Aorta (tissue), 5 donors: Measurements from ENCODE around the gene FBXO48. TPM values are rescaled to one million over a fixed set of nuclear protein-coding genes. Genes with fewer than 3 reads are reported as not detected.
A peak's percentile ranks its signal among the peaks of the same experiment; 100 is the strongest.

Experiments used
- ATAC-seq: fragments of 200-7000 bp; cut with Tn5 transposase; one replicate; pipeline ENCODE4 v1.9.1; 2022; ENCODE audit warnings: moderate library complexity; ENCODE audit not compliant: low FRiP score
- DNase-seq, 2 donors: peaks; one replicate each; pipeline ENCODE4 v3.0.0-alpha.2; 2020
- H3K27ac ChIP-seq, 2 donors: one replicate each; pipeline ENCODE4 v1.5.1; 2013; ENCODE audit warnings: low read length in 2 of 2, mild to moderate bottlenecking in 2 of 2, moderate library complexity in 2 of 2, control low read depth in 1 of 2, inconsistent platforms in 1 of 2, low read depth in 1 of 2
- H3K27me3 ChIP-seq, 2 donors: one replicate each; pipeline ENCODE4 v1.6.1; 2013; ENCODE audit warnings: control low read depth in 1 of 2, low read length in 1 of 2, mild to moderate bottlenecking in 1 of 2, moderate library complexity in 1 of 2; ENCODE audit not compliant: insufficient read depth in 2 of 2, control insufficient read depth in 1 of 2
- H3K36me3 ChIP-seq, 2 donors: one replicate each; pipeline ENCODE4 v1.6.1; 2013; ENCODE audit warnings: control low read depth in 1 of 2, low read length in 1 of 2, mild to moderate bottlenecking in 1 of 2; ENCODE audit not compliant: insufficient read depth in 2 of 2, control insufficient read depth in 1 of 2
- H3K4me1 ChIP-seq, 2 donors: one replicate each; pipeline ENCODE4 v1.6.1; 2013; ENCODE audit warnings: low read length in 2 of 2, control low read depth in 1 of 2, mild to moderate bottlenecking in 1 of 2, moderate library complexity in 1 of 2; ENCODE audit not compliant: insufficient read depth in 2 of 2, control insufficient read depth in 1 of 2
- H3K4me3 ChIP-seq, 2 donors: one replicate each; pipeline ENCODE4 v1.5.1; 2013; ENCODE audit warnings: low read length in 2 of 2, control low read depth in 1 of 2, mild to moderate bottlenecking in 1 of 2
- H3K9me3 ChIP-seq: one replicate; pipeline ENCODE4 v1.6.1; 2013; ENCODE audit warnings: mild to moderate bottlenecking, low read length; ENCODE audit not compliant: control insufficient read depth
- WGBS, 2 donors: extraction: QIAGEN DNeasy Blood & Tissue Kit; methylation state at CpG; one replicate each; pipeline ENCODE4 v1.1.7; 2013; 5-methylcytosine and 5-hydroxymethylcytosine counted together
- intact Hi-C, 2 donors: fragments of 100-400 bp; cut with DNase I; formaldehyde crosslinking; loops; one replicate each; pipeline versions ENCODE4 v1.14.2 to v1.15.0; 2022
- polyA plus RNA-seq, 2 donors: library from polyadenylated mRNA; stranded (reverse); fragments of 200-250 nt; gene quantifications; one replicate each; pipeline ENCODE4 v1.2.3, GENCODE V29; 2013
- total RNA-seq, 2 donors: library from RNA; stranded (reverse); fragmentation: NEBNext Ultra II Directional; extraction: Animal tissue kit (Norgen Biotek cat#: 25700); gene quantifications; one replicate each; pipeline ENCODE4 v1.2.1, GENCODE V29; 2021
- donor health status: healthy with polysubstance abuse.
- donor health status: Bipolar disorder and iron deficiency.
- donor health status: DM: no; HTN: no; CAD: no.
- donor health status: DM: no; HTN: no; CAD: no.
- donor health status: DM: yes; HTN: yes; CAD: no.

Gene FBXO48
- total and polyA plus RNA-seq, 4 donors, result 0.43 to 1.5 (median 1.1) TPM

GRCh38 chr2:68478688-68479087 is 11.6 kb upstream of the FBXO48 start:
- ATAC-seq (no peak), DNase-seq (no peak)
- intact Hi-C loops, result no loop called here
- H3K4me3 ChIP-seq, result no peak overlapping the region
- no peaks in the 10 kb centered on the region for H3K27me3 ChIP-seq
- no peak overlapping the region for H3K27ac ChIP-seq
- WGBS, 2 donors, result 88 to 94% methylated on average over 1 of the region's 1 CpG
- H3K9me3 ChIP-seq, result no peaks in the 10 kb centered on the region
- no peaks in the 10 kb centered on the region for H3K36me3 ChIP-seq
- no peaks in the 10 kb centered on the region for H3K4me1 ChIP-seq

- WGBS, 2 donors, result 89 to 94% methylated on average over 1 of the region's 1 CpG
- intact Hi-C loops, result no loop called here
These were observed 9.4 kb upstream of the FBXO48 start for GRCh38 chr2:68476454-68476853.

GRCh38 chr2:68475576-68475975 is 8.5 kb upstream of the FBXO48 start:
- Histone ChIP-seq H3K27ac (no peak overlapping the region), H3K4me1 (no peaks in the 10 kb centered on the region), H3K4me3 (no peak overlapping the region), H3K36me3 (no peaks in the 10 kb centered on the region), H3K27me3 (no peaks in the 10 kb centered on the region), H3K9me3 (no peaks in the 10 kb centered on the region)
- WGBS, 2 donors, result 26 to 39% methylated on average over 2 of the region's 2 CpGs
- intact Hi-C loops, result no loop called here
- ATAC-seq, result no peak
- no peak for DNase-seq

More at GRCh38 chr2:68476454-68476853, 9.4 kb upstream of the FBXO48 start:
- Histone ChIP-seq H3K4me3 (no peak overlapping the region), H3K36me3 (no peaks in the 10 kb centered on the region), H3K9me3 (no peaks in the 10 kb centered on the region), H3K27me3 (no peaks in the 10 kb centered on the region), H3K4me1 (no peaks in the 10 kb centered on the region), H3K27ac (no peak overlapping the region)
- DNase-seq, result no peak
- ATAC-seq, result no peak

GRCh38 chr2:68475110-68475509 is 8.0 kb upstream of the FBXO48 start:
- H3K4me3 ChIP-seq, result no peak overlapping the region
- H3K27me3 ChIP-seq, result no peaks in the 10 kb centered on the region
- H3K4me1 ChIP-seq, result no peaks in the 10 kb centered on the region
- H3K36me3 ChIP-seq, result no peaks in the 10 kb centered on the region
- DNase-seq (no peak), ATAC-seq (no peak)
- H3K9me3 ChIP-seq, result no peaks in the 10 kb centered on the region
- intact Hi-C loops, result no loop called here
- no peak overlapping the region for H3K27ac ChIP-seq

- Histone ChIP-seq H3K4me1 (no peaks in the 10 kb centered on the region), H3K9me3 (no peaks in the 10 kb centered on the region), H3K27me3 (no peaks in the 10 kb centered on the region), H3K36me3 (no peaks in the 10 kb centered on the region), H3K27ac (no peak overlapping the region), H3K4me3 (no peak overlapping the region)
- no peak for ATAC-seq
- intact Hi-C loops, result loop anchor here in 1 of 2 donors (5.0 kb wide), 1 partner anchor 449 kb away; no protein-coding TSS in a partner anchor
- WGBS, 2 donors, result 87 to 88% methylated on average over 3 of the region's 3 CpGs
- no peak for DNase-seq
These were observed 5.8 kb upstream of the FBXO48 start for GRCh38 chr2:68472796-68473414.

GRCh38 chr2:68471385-68471784 is 4.3 kb upstream of the FBXO48 start:
- intact Hi-C loops, result loop anchor here in 1 of 2 donors (5.0 kb wide), 1 partner anchor 451 kb away; no protein-coding TSS in a partner anchor
- no peak for DNase-seq
- WGBS, 2 donors, result 91 to 94% methylated on average over 2 of the region's 2 CpGs

GRCh38 chr2:68469935-68470334 is 2.8 kb upstream of the FBXO48 start:
- WGBS, 2 donors, result 79 to 87% methylated on average over 1 of the region's 1 CpG

More at GRCh38 chr2:68471385-68471784, 4.3 kb upstream of the FBXO48 start:
- no peaks in the 10 kb centered on the region for H3K9me3 ChIP-seq
- H3K4me1 ChIP-seq, result no peaks in the 10 kb centered on the region
- H3K27me3 ChIP-seq, result no peaks in the 10 kb centered on the region
- no peak for ATAC-seq
- no peak overlapping the region for H3K4me3 ChIP-seq
- H3K27ac ChIP-seq, result no peak overlapping the region
- H3K36me3 ChIP-seq, result no peaks in the 10 kb centered on the region

GRCh38 chr2:68468801-68469200 is 1.7 kb upstream of the FBXO48 start:
- Histone ChIP-seq H3K27ac (no peak overlapping the region), H3K9me3 (no peaks in the 10 kb centered on the region), H3K4me3 (no peak overlapping the region), H3K4me1 (no peaks in the 10 kb centered on the region), H3K36me3 (no peaks in the 10 kb centered on the region), H3K27me3 (no peaks in the 10 kb centered on the region)
- no peak for ATAC-seq
- intact Hi-C loops, result loop anchor here in 1 of 2 donors (5.0 kb wide), 2 partner anchors 238 to 448 kb away; no protein-coding TSS in a partner anchor
- DNase-seq, result no peak
- WGBS, 2 donors, result 86 to 89% methylated on average over 2 of the region's 2 CpGs

More at GRCh38 chr2:68469935-68470334, 2.8 kb upstream of the FBXO48 start:
- H3K4me3 ChIP-seq, result no peak overlapping the region
- H3K27ac ChIP-seq, result no peak overlapping the region
- intact Hi-C loops, result loop anchor here (5.0 kb wide), 3 partner anchors 237 to 452 kb away; no protein-coding TSS in a partner anchor
- DNase-seq, result no peak
- H3K9me3 ChIP-seq, result no peaks in the 10 kb centered on the region
- no peak for ATAC-seq
- no peaks in the 10 kb centered on the region for H3K4me1 ChIP-seq
- no peaks in the 10 kb centered on the region for H3K36me3 ChIP-seq
- no peaks in the 10 kb centered on the region for H3K27me3 ChIP-seq

GRCh38 chr2:68466778-68467076 is 367 bp downstream of the FBXO48 start:
- Histone ChIP-seq H3K9me3 (no peaks in the 10 kb centered on the region), H3K4me1 (no peaks in the 10 kb centered on the region), H3K27me3 (no peaks in the 10 kb centered on the region), H3K4me3 (peak overlapping the region; percentile 33 to 94), H3K36me3 (no peaks in the 10 kb centered on the region), H3K27ac (peak overlapping the region; percentile 11 to 20)
- intact Hi-C loops, result loop anchor here in 1 of 2 donors (5.0 kb wide), 2 partner anchors 241 to 451 kb away; no protein-coding TSS in a partner anchor
- 0% methylated on average over 18 of the region's 18 CpGs for WGBS, 2 donors
- ATAC-seq (peak; percentile 59), DNase-seq (no peak)
